ENCODE data around the gene PIEZO1.
A peak's percentile ranks its signal among the peaks of the same experiment; 100 is the strongest.

PIEZO1 gene

DNA sequence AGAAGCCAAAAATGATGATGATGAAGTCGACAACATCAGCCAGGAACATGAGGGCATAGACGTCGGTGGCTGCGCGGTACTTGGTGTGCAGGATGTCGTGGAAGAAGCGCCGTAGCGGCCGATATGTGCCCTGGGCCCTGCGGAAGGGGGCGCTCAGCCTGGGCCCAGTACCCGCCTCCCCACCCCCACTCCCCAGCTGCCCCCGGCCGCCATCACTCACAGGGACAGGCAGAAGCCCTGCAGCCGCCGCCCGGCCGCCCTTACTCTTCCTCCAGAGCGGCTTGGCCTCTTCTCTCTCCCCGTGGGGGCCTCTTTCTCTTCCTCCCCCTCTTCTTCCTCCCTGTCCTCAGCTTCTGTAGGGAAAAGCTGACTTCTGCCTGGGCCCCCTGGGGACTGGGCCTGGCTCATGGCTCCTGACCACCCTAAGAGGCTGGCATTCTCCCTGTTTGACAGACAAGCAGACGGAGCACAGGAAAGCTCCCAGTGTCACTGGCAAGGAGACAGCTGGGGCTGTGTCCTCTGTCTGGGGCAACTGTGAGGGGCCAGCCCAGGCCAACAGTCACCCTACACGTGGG, 64.5 kb downstream of the PIEZO1 start:
- no peak for DNase-seq (ENCODE audit: low spot score)

DNA sequence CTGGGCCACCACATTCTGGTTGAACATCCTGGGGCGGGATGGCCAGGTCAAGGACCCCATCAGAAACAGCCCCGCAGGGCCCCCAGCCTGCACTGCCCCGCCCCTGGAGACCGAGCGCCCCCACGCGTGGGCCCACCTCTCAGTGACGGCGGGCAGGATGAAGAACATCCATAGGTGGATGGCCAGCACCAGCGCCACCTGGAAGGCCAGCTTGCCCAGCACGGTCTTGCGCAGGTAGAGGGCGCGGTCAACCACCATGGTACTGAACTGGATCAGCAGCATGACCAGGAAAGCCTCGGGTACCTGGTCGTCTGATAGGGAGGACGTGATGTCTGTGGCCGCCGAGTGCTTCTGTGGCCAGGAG, 65.1 kb downstream of the PIEZO1 start:
- DNase-seq (ENCODE audit: low spot score): no peak

DNA sequence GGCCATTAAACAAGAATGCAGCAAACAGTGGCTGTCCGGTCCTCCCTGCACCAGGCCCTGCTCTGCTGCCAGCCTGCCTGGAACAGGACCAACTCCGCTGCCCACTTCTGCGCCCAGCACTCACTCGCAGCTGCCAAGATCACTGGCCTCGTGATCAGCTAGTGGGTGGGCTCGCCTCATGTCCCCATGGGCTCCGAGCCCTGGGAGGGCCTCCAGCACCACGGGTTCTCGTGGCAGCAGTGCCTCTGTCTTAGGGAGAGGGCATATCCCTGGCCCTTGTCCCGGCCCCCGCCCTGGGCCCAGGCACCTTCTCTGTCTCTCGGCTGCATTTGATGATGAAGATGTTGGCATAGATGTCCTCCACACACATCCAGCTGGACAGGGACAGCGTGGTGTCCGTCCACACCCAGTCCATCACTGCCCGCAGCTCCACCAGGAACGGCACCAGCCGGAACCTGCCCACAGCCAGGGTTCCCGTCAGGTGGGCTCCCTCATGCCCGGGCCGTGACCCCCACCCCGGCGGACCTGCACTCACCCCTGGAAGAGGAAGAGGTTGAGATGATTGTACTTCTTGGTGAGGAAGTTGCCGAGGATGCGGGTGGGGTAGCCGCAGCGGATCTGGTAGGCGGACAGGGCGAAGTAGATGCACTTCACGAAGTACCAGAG, 65.6 kb downstream of the PIEZO1 start:
- DNase-seq (ENCODE audit: low spot score): no peak

DNA sequence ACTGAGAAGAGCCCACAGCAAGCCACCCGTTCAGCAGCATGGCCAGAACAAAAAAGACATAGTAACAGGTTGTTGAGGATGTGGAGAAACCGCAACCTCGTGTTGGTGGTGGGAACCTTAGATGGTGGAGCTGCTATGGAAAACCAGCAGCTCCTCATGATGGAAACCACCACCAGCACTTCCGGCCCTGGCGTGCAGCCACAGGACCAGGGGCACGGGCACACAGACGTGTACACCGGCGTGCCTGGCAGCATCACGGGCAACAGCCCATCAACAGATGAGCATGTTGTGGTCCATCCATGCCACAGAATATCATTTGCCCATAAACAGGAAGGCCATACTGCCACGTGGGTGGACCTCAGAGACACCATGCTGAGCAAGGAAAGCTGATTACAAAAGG, 66.8 kb downstream of the PIEZO1 start:
- no peak for DNase-seq (ENCODE audit: low spot score)

DNA sequence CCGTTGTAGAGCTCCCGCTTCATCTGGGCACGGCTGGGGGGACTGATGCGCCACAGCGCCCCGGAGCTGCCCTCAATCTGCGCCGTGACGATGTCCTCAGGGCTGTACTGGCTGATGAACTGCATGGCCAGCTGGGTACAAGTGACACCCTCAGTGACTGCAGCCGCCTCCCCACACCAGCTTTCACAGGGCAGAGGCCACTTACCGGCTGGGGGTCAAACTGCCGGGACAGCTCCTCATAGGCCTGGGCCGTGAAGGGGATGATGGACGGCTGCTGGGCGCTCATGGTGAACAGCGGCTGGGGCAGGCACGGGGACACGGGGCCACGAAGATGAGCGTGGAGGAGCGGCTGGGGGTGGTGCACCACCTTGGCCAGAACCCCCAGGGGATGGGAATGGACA, 68.4 kb downstream of the PIEZO1 start:
- DNase-seq (ENCODE audit: low spot score): no peak

DNA sequence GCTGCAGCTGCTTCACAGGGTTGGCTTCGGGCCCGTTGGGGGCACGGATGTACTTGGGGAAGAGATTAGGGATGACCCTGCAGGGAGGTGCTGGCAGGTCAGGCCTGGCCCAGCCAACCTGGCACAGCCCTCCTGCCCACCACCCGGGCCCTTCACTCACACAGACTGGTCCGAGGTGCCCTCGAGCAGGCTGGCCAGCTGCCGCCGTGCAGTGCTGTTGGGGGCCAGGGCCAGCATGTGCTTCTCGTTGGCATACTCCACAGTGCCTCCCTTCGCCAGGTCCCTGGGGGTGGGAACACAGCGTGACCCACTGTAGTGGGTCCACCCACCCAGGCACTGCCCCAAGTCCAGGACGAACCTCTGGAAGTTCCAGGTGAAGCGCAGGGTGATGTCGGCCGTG, 68.8 kb downstream of the PIEZO1 start:
- no peak for DNase-seq (ENCODE audit: low spot score)

DNA sequence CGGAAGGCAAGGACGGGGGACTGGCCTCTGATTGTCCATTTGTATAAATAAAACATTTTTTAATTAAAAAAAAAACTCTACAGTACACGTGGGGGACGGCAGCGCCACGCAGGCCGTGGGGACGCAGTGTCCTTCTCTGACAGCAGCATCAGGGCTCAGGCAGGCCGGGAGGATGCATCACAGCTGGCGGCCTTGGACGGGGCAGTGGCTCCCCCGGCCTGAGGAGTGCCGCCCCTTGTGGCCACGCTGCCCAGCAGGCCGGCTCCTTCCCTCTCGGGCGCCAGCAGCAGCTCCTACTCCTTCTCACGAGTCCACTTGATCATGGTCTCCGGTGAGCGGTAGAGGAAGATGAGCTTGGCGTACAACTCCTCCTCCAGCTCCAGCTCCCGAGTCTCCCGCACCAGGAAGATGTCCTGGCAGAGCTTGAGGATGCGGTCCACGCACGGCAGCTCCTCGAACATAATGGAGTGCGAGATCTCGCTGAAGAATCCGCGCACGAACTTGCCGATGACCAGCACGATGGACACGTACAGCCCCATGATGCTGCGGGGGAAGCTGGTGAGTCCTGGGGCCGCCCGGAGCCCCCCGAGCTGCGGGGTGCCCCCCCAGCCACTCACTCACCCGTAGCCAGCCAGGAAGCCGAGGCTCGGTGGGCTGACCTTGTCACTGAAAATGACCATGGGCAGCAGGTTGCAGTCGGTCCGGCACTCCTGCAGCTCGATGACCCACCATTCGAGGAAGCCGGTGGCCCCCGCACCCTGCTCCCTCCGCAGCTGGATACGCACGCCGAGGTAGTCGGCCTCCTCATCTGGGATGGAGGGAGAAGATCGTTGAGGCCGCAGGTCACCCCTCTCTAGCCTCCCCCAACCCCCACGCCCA, 69.5 kb downstream of the PIEZO1 start:
- no peak for DNase-seq (ENCODE audit: low spot score)

DNA sequence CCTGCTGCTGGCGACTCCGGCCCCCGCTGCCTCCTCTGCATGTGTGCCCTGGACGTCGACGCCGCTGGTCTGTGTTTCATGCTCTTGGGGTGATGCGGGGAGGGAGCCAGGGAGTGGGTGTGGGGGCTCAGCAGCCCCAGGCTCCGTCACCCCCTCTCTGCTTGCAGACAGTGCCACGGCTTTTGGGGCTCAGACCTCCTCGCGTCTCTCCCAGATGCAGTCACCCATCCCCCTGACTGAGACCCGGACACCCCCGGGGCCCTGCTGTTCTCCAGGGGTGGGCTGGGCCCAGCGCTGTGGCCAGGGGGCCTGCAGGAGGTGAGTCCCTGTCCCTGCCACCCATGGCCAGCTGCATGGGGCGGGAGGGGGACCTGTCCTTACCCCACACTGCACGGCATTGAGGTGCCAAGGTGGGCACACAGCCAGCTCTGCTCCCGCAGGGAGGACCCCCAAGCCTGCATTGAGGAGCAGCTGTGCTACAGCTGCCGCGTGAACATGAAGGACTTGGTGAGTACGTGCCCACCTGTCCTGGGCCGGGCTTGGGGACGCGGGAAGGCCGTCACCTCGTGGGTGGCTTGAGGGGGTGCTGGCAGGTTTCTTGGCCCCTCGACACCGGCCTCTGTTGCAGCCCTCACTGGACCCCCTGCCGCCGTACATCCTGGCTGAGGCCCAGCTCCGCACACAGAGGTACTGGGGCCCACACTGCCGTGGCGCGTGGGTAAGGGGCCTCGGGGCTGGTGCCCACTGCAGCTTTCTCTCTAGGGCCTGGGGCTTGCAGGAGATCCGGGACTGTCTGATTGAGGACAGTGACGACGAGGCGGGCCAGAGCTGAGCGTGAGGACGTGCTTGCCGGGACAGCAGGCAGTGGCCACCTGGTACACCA, 70.4 kb downstream of the PIEZO1 start:
- no peak for DNase-seq (ENCODE audit: low spot score)

DNA sequence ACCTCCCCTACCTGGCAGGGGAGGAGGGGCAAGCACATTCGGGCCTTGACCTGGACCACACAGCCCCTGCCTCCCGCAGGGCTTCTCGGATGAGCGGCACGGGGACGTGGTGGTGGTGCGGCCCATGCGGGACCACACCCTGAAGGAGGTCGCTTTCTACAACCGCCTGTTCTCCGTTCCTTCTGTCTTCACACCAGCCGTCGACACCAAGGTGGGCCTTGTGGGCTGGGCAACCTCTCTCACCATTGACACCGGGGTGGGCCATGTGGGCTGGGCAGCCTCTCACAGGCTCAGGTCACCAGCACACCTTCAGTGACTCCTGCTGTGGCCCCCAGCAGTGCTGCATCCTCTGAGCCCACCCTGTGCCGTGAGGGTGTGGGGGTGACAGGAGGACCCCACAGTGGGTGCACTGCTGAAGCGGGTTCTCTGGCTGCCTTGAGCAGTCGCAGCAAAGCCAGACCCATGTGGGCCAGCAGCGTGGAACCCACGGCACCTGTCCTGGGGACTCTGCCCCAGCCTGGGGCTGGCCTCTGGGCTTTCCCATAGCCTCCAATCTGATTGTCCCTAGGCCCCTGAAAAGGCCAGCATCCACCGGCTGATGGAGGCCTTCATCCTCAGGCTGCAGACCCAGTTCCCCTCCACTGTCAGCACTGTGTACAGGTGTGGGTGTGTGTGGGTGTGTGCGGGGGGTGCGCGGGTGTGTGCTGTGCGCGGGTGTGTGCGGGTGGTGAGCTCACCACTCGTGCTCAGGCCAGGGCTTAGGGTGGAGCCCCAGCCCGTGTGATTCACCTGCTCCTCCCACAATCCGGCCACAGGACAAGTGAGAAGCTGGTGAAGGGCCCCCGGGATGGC, 71.2 kb downstream of the PIEZO1 start:
- DNase-seq (ENCODE audit: low spot score): no peak

DNA sequence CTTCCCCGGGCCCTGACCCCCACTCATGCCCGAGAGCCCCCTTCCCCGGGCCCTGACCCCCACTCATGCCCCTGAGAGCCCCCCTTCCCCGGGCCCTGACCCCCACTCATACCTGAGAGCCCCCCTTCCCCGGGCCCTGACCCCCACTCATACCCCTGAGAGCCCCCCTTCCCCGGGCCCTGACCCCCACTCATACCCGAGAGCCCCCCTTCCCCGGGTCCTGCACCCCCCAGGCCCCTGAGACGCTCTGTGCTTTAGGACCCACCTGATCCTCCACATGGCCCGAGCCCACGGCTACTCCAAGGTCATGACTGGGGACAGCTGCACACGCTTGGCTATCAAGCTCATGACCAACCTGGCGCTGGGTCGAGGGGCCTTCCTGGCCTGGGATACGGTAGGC, 72.0 kb downstream of the PIEZO1 start:
- no peak for DNase-seq (ENCODE audit: low spot score)

DNA sequence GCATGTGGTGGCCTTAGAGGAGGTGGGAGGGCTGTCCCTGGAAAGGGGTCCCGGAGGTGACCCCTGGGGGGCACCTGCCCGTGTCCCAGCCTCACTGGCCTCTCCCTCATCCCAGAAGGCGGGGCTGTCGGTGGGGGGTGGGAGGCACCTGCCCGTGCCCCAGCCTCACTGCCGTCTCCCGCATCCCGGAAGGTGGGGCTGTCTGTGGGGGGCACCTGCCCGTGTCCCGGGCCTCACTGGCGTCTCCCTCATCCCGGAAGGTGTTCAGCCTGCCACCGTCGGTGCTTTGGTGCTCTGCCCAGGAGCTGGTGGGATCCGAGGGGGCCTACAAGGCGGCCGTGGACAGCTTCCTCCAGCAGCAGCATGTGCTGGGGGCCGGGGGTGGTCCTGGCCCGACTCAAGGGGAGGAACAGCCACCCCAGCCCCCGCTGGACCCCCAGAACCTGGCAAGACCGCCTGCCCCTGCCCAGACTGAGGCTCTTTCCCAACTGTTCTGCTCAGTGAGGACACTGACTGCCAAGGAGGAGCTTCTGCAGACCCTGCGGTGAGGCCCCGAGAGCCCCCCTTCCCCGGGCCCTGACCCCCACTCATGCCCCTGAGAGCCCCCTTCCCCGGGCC, 72.5 kb downstream of the PIEZO1 start:
- DNase-seq (ENCODE audit: low spot score): no peak

DNA sequence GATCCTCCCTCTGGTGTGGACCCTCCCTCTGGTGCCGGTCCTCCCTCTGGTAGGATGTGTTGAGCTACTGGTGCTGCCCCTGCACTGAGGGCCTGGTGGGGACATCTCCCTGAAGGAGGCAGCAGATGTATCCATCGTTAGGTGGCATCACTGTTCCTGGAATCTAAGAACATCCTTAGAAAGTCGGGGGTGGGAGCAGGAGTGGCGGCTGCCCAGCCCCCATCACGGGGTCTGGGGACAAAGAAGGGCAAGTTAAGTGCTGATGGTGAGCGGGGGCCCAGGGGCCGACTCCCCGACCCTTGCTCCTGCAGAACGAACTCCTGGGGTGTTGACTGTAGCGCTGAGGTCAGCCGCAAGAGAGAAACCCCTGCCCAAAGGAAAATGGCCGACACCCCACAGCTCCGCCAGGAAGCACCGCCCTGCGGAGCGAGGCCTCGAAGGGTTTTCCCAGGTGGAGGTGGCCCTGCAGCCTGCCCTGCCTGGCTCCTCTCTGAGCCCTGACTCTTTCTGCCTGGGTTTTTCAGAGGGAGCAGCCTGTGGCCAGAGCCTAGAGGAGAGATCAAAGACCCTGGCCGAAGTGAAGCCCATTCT, 73.2 kb downstream of the PIEZO1 start:
- no peak for DNase-seq (ENCODE audit: low spot score)

DNA sequence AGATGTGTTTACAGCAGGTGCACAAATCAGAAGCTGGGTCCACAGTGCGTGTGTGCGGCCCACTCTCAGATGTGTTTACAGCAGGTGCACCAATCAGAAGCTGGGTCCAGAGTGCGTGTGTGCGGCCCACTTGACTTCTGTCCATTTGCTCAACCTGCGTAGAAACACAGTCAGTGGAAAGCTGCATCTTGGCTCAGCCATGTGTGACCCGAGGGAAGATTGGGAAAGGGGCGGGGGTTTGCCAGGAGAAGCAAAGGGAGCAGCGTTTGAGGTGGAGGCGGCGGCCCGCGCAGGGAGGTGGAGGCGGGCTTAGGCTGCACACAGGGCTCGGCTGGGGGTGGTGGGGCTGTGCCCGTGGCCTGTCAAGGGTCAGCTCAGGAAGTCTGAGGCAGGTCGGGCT, 74.5 kb downstream of the PIEZO1 start:
- no peak for DNase-seq (ENCODE audit: low spot score)

DNA sequence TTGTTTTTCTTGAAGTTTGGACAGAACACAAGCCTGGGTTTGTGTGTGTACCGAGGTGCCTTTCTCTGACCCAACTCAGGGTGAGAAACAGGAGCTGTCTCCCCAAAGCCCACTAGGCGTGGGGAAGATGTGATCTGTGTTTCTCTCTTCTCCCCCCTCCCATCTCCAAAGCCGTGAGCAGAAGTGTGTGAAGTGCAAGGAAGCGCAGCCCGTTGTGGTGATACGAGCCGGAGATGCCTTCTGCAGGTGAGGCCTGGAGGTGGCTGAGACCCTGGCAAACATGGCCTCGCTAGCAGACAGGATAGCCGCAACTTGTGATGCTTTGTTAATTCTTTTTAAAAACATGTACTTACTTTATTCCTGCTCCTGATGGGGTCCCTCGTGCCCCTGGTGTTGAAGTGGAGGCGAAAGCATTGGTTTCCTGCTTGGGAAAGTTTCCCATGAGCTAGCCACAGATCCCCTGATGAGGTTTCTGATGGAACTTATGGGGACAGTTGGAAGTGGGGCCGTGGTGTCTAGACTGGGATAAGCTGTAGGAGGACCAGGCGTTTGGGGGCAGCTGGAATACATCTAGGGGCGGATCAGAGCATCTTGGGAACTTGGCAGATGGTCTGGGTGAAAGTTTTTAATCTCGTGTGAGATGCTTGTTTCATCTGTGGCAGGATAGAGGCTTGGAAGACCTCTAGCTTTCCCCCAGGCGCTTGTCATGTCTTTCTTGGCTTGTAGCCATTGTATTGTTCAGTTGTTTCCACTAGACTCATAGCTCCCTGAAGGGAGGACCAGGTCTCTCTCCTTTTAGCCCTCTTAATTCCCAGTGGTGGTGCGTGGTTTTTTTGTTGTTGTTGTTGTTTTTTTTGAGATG, 77.8 kb downstream of the PIEZO1 start:
- no peak for DNase-seq (ENCODE audit: low spot score)

DNA sequence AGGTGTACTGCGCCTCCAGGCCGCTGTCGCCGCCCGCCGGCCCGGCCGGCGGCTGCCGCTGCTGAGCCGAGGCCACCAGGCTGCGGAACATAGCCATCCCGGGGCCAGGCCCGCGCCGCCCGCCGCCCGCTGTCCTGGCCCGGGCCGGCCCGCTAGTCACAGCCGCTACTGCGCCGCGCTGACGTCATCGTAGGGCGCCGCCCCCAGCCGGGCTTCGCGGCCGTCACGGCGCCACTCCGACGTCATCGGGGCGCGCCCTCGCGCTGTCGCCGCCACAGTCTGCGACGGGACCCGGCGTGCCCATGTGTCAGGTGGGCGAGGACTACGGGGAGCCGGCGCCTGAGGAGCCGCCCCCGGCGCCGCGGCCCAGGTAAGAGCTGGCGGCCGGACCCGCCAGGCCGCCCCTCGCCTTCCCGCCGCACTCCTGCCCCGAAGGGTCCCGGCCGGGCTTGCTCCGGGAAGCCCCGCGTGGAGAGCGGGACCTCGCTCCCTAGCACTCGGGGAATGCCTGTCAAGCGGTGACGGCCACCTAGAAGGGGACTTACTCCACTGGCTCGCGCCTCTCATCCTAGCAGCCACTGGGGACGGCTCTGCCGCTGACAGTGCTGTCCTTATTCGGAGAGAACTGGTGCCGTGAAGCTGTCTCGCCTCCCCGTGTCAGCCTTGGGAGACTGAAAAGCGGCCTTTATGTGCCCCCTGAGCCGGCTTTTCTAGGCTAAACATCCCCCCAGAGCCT, 78.6 kb downstream of the PIEZO1 start, which contains the start of the genes CTU2 and RNF166:
Gene CTU2 (plus strand): TSS at position 275 of the 736 bp plus-strand sequence. CDS start 28 bp downstream, at position 303.
Gene RNF166 (minus strand): TSS at position 180 of the 736 bp plus-strand sequence. CDS start 83 bp downstream, at position 97.
- DNase-seq (ENCODE audit: low spot score): peak; percentile 99

DNA sequence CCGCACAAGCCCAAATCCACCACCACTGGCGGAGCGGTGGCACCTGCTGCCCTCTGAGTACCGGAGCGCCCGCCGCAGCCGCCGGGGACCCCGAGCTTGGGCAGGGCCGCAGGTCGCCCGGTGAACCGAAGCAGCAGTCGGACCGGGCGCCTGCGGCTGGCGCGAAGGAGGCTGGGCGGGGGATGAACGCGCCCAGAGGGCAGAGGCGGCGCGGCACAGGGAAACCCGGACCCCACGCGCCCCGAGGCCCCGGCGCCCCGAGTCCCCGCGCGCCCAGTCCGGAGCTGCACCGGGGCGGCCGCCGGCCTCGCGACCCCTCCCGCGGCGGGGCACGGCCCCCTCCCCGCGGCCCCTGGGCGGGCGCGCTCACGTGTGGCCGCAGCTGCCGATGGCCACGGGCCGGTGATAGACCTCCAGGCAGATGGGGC, 79.2 kb downstream of the PIEZO1 start:
- DNase-seq (ENCODE audit: low spot score): peak; percentile 67

DNA sequence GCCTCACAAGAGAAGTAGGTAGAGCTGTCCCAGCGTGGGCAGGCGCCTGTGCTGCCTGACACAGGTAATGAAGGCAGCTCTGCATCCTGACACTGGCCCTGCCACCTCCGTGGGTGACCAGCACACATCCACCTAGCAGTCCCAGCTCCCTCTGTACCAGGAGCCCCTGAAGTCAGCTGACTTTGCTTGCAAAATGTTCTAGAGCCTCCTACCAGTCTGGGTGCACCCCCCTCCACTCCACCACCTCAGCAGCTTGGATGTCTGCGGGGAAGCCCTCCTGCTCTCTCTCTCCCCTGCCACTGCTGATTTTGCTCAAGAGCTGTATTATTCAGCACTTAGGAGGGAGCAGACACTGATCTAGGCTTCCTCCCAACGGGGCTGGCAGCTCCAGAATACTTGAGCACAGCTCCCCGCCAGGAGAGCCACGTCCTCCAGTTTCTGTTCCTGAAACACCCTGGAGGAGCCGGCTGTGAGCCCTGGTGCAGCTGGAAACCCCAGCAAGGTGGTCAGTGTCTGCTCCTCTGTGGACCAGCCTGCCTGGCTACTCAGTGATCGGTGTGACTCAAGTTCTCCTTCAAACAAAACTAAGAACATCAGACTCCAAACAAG, 79.8 kb downstream of the PIEZO1 start:
- DNase-seq (ENCODE audit: low spot score): peak; percentile 63
